ENCODE measurements around the gene EIF3F.

GRCh38 chr11:7941608-7942007 lies 45.5 kb upstream of the EIF3F start, which contains the start of gene OR10A3:
- no peak for TF ChIP-seq POLR2A (IDR thresholded peaks at IDR 0.05; ENCODE audit: low read depth, low read length)
- TF ChIP-seq TAF1 (IDR thresholded peaks at IDR 0.05; ENCODE audit: low read depth, low read length) = no peak
- no peak for TF ChIP-seq POLR2AphosphoS5 (IDR thresholded peaks at IDR 0.05; ENCODE audit: low read depth, low read length)
- TF ChIP-seq SPI1 (IDR thresholded peaks at IDR 0.05; ENCODE audit: low read depth, low read length) = no peak
- TF ChIP-seq POU2F2 (IDR thresholded peaks at IDR 0.05; ENCODE audit: low read depth, low read length) = no peak
- TF ChIP-seq PAX5 (IDR thresholded peaks at IDR 0.05; ENCODE audit: insufficient read depth, low read length, severe bottlenecking) = no peak

Data from GM12891 (cell line).